HCT116 (cell line): ENCODE measurements around the gene GATAD1. TPM values are rescaled to one million over a fixed set of nuclear protein-coding genes. Genes with fewer than 3 reads are reported as not detected.

Experiments
- ATAC-seq: fragments of 200-7000 bp; cut with Tn5 transposase; 2 replicates; pipeline ENCODE4 v1.9.1; 2020; ENCODE audit warnings: mild to moderate bottlenecking, moderate library complexity
- BruUV-seq: library from RNA; stranded (reverse); fragments of 400-500 nt; replicated peaks from 2 replicates; lab custom pipeline; 2021; lab: Mats Ljungman, UMichigan
- CTCF ChIA-PET: fragments of 300-600 bp; sonication (Branson Sonifier 250); formaldehyde crosslinking; loops from one replicate; lab custom pipeline; 2021; ENCODE audit warnings: antibody characterized with exemption; lab: Charles Lee
- POLR2A ChIA-PET: fragments of 300-600, 350-600 bp; sonication (Branson Sonifier 250); formaldehyde crosslinking; loops from one replicate; lab custom pipeline; 2021; ENCODE audit warnings: antibody characterized with exemption; lab: Charles Lee
- RAD21 ChIA-PET, 2 experiments: fragments of 300-600 bp; sonication (Branson Sonifier 250); formaldehyde crosslinking; loops; one replicate each; lab custom pipeline; 2023; ENCODE audit warnings: low total read pairs in 2 of 2; ENCODE audit not compliant: uncharacterized antibody in 2 of 2, unreplicated experiment in 2 of 2, low non-redundant PET in 1 of 2; lab: Charles Lee
- DNase-seq: peaks from one replicate; pipeline ENCODE4 v3.0.0-alpha.2; 2010; ENCODE audit warnings: low read depth, low spot score
- H2AFZ ChIP-seq: fragments of 200-600 bp; shearing (Covaris generic), sonication (generic); 2 replicates; pipeline ENCODE4 v1.6.1; 2017; ENCODE audit warnings: low read depth, mixed run types, mixed read lengths, antibody characterized with exemption, low read length; ENCODE audit not compliant: poor library complexity, severe bottlenecking
- H3K27ac ChIP-seq: 2 replicates; pipeline ENCODE4 v1.5.1; 2012; ENCODE audit warnings: low read depth, low read length
- H3K27me3 ChIP-seq: fragments of 200-600 bp; sonication (generic); 2 replicates; pipeline ENCODE4 v1.6.1; 2016; ENCODE audit warnings: mixed run types, low read length, mixed read lengths; ENCODE audit not compliant: insufficient read depth
- H3K36me3 ChIP-seq, 2 experiments: fragments of 200-500 bp in 1 of 2; fragments of 200-600 bp in 1 of 2; sonication (Bioruptor generic) in 1 of 2; sonication (generic) in 1 of 2; 2 replicates each; pipeline versions ENCODE4 v1.5.1 to v1.6.1; 2014 to 2016; ENCODE audit warnings: low read length in 2 of 2, inconsistent platforms in 1 of 2, mixed read lengths in 1 of 2, mixed run types in 1 of 2; ENCODE audit not compliant: insufficient read depth in 2 of 2, control insufficient read depth in 1 of 2
- H3K4me1 ChIP-seq, 2 experiments: fragments of 200-600 bp in 1 of 2; sonication (generic) in 1 of 2; 2 replicates each; pipeline versions ENCODE4 v1.5.1 to v1.6.1; 2012 to 2017; ENCODE audit warnings: low read length in 2 of 2, inconsistent platforms in 1 of 2, mild to moderate bottlenecking in 1 of 2, mixed read lengths in 1 of 2, mixed run types in 1 of 2, moderate library complexity in 1 of 2; ENCODE audit not compliant: insufficient read depth in 2 of 2, control insufficient read depth in 1 of 2
- H3K4me2 ChIP-seq: fragments of 200-600 bp; sonication (generic); 2 replicates; pipeline ENCODE4 v1.6.1; 2017; ENCODE audit warnings: mixed run types, low read length, mixed read lengths
- H3K4me3 ChIP-seq, 2 experiments: fragments of 200-600 bp in 1 of 2; sonication (generic) in 1 of 2; replicated peaks in 1 of 2; 2 replicates each; pipeline ENCODE4 v1.5.1; 2011 to 2016; ENCODE audit warnings: low read length in 2 of 2, control low read depth in 1 of 2, low read depth in 1 of 2, mild to moderate bottlenecking in 1 of 2, mixed read lengths in 1 of 2, mixed run types in 1 of 2
- H3K79me2 ChIP-seq: fragments of 200-600 bp; sonication (generic); 2 replicates; pipeline ENCODE4 v1.6.1; 2017; ENCODE audit warnings: mild to moderate bottlenecking, mixed run types, low read length, moderate library complexity, mixed read lengths; ENCODE audit not compliant: insufficient read depth
- H3K9ac ChIP-seq: fragments of 200-600 bp; sonication (generic); 2 replicates; pipeline ENCODE4 v1.6.1; 2016; ENCODE audit warnings: low read length, mixed read lengths
- H3K9me2 ChIP-seq: fragments of 200-600 bp; sonication (generic), shearing (Covaris generic); 2 replicates; pipeline ENCODE4 v1.6.1; 2017; ENCODE audit warnings: mixed run types, mild to moderate bottlenecking, moderate library complexity; ENCODE audit not compliant: insufficient read depth
- H3K9me3 ChIP-seq, 2 experiments: fragments of 200-500 bp in 1 of 2; fragments of 200-600 bp in 1 of 2; sonication (Bioruptor generic) in 1 of 2; sonication (generic) in 1 of 2; 2 replicates each; pipeline ENCODE4 v1.6.1; 2014 to 2017; ENCODE audit warnings: low read length in 2 of 2, mixed read lengths in 2 of 2, inconsistent platforms in 1 of 2, low read depth in 1 of 2, mild to moderate bottlenecking in 1 of 2, mixed run types in 1 of 2, moderate library complexity in 1 of 2; ENCODE audit not compliant: control insufficient read depth in 1 of 2, insufficient read depth in 1 of 2
- H4K20me1 ChIP-seq: fragments of 200-600 bp; sonication (generic), shearing (Covaris generic); 2 replicates; pipeline ENCODE4 v1.6.1; 2017; ENCODE audit warnings: mixed run types, mild to moderate bottlenecking, moderate library complexity; ENCODE audit not compliant: insufficient read depth
- CBX3 ChIP-seq: IDR thresholded peaks from 2 replicates; pipeline ENCODE4 v1.6.1; 2012; ENCODE audit warnings: low read depth
- EGR1 ChIP-seq: IDR thresholded peaks from 2 replicates; pipeline ENCODE4 v1.6.1; 2012; ENCODE audit warnings: low read depth
- FOSL1 ChIP-seq: IDR thresholded peaks from 2 replicates; pipeline ENCODE4 v1.6.1; 2012; ENCODE audit warnings: low read depth
- POLR2A ChIP-seq: IDR thresholded peaks from 2 replicates; pipeline ENCODE4 v1.7.0; 2011; ENCODE audit warnings: borderline replicate concordance; ENCODE audit not compliant: insufficient read depth, insufficient read length; ENCODE audit errors: extremely low read depth
- RAD21 ChIP-seq: IDR thresholded peaks from 2 replicates; pipeline ENCODE4 v1.6.1; 2012; ENCODE audit warnings: low read depth, mild to moderate bottlenecking
- SIN3A ChIP-seq: IDR thresholded peaks from 2 replicates; pipeline ENCODE4 v1.6.1; 2012; ENCODE audit warnings: low read depth
- SP1 ChIP-seq: IDR thresholded peaks from 2 replicates; pipeline ENCODE4 v1.6.1; 2012; ENCODE audit warnings: low read depth
- TCF7L2 ChIP-seq: IDR thresholded peaks from 2 replicates; pipeline ENCODE4 v1.7.0; 2011; ENCODE audit warnings: borderline replicate concordance, inconsistent platforms; ENCODE audit not compliant: insufficient read depth, insufficient read length; ENCODE audit errors: extremely low read depth
- ZFX ChIP-seq: fragments of 450-650 bp; IDR thresholded peaks from 2 replicates; pipeline ENCODE4 v1.6.1; 2017
- intact Hi-C: fragments of 100-400 bp; cut with micrococcal nuclease; formaldehyde crosslinking; loops from 2 replicates; pipeline ENCODE4 v1.10.0; 2022
- total RNA-seq: library from RNA; stranded (reverse); gene quantifications from one replicate; pipeline ENCODE4 v1.2.1, GENCODE V29; 2021; ENCODE audit not compliant: unreplicated experiment
- TF ChIP-seq, protein P1 (sequence below): IDR thresholded peaks from 2 replicates; pipeline ENCODE4 v1.6.1; 2012; ENCODE audit warnings: low read depth
- TF ChIP-seq, protein P2 (sequence below): IDR thresholded peaks from 2 replicates; pipeline ENCODE4 v1.6.1; 2011; ENCODE audit warnings: mild to moderate bottlenecking, low read length, moderate library complexity; ENCODE audit not compliant: insufficient replicate concordance; ENCODE audit errors: extremely low read depth
- TF ChIP-seq, protein P3 (sequence below): IDR thresholded peaks from 2 replicates; pipeline ENCODE4 v1.6.1; 2012
- TF ChIP-seq, protein P4 (sequence below): IDR thresholded peaks from 2 replicates; pipeline ENCODE4 v1.6.1; 2012

GATAD1 gene
- total RNA-seq, 1 experiment from 2014 or later, result 23.9 TPM

GRCh38 chr7:92451645-92452044 is 4.4 kb downstream of the GATAD1 start:
- no peaks in the 10 kb centered on the region for H3K27me3 ChIP-seq
- ATAC-seq (no peak), DNase-seq (no peak)
- H3K4me3 ChIP-seq, result no peak overlapping the region
- ChIA-PET POLR2A (no interaction called here), CTCF (no interaction called here), RAD21 (no interaction called here)
- H3K4me2 ChIP-seq, result no peak overlapping the region
- peaks cover 33% of the 10 kb centered on the region for H3K79me2 ChIP-seq
- no peak overlapping the region for H3K9ac ChIP-seq
- no peak overlapping the region for H2AFZ ChIP-seq
- no peaks in the 10 kb centered on the region for H4K20me1 ChIP-seq
- peaks cover 3 to 10% of the 10 kb centered on the region in 2 experiments; a peak in 3 of 4 replicates for H3K4me1 ChIP-seq
- BruUV-seq, result no TSS peak
- H3K9me3 ChIP-seq, result no peaks in the 10 kb centered on the region
- intact Hi-C loops, result no loop called here
- H3K9me2 ChIP-seq, result no peaks in the 10 kb centered on the region
- H3K36me3 ChIP-seq, result peaks cover 33 to 62% of the 10 kb centered on the region in 2 experiments
- no peak overlapping the region for H3K27ac ChIP-seq
- TF ChIP-seq, protein P1, sequence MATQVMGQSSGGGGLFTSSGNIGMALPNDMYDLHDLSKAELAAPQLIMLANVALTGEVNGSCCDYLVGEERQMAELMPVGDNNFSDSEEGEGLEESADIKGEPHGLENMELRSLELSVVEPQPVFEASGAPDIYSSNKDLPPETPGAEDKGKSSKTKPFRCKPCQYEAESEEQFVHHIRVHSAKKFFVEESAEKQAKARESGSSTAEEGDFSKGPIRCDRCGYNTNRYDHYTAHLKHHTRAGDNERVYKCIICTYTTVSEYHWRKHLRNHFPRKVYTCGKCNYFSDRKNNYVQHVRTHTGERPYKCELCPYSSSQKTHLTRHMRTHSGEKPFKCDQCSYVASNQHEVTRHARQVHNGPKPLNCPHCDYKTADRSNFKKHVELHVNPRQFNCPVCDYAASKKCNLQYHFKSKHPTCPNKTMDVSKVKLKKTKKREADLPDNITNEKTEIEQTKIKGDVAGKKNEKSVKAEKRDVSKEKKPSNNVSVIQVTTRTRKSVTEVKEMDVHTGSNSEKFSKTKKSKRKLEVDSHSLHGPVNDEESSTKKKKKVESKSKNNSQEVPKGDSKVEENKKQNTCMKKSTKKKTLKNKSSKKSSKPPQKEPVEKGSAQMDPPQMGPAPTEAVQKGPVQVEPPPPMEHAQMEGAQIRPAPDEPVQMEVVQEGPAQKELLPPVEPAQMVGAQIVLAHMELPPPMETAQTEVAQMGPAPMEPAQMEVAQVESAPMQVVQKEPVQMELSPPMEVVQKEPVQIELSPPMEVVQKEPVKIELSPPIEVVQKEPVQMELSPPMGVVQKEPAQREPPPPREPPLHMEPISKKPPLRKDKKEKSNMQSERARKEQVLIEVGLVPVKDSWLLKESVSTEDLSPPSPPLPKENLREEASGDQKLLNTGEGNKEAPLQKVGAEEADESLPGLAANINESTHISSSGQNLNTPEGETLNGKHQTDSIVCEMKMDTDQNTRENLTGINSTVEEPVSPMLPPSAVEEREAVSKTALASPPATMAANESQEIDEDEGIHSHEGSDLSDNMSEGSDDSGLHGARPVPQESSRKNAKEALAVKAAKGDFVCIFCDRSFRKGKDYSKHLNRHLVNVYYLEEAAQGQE, result no peak
- TF ChIP-seq POLR2A (no peak), EGR1 (no peak), FOSL1 (no peak), RAD21 (no peak), TCF7L2 (no peak), SP1 (no peak), ZFX (no peak), CBX3 (no peak), SIN3A (no peak)
- TF ChIP-seq, protein P2, sequence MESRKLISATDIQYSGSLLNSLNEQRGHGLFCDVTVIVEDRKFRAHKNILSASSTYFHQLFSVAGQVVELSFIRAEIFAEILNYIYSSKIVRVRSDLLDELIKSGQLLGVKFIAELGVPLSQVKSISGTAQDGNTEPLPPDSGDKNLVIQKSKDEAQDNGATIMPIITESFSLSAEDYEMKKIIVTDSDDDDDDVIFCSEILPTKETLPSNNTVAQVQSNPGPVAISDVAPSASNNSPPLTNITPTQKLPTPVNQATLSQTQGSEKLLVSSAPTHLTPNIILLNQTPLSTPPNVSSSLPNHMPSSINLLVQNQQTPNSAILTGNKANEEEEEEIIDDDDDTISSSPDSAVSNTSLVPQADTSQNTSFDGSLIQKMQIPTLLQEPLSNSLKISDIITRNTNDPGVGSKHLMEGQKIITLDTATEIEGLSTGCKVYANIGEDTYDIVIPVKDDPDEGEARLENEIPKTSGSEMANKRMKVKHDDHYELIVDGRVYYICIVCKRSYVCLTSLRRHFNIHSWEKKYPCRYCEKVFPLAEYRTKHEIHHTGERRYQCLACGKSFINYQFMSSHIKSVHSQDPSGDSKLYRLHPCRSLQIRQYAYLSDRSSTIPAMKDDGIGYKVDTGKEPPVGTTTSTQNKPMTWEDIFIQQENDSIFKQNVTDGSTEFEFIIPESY, result no peak
- TF ChIP-seq, protein P3, sequence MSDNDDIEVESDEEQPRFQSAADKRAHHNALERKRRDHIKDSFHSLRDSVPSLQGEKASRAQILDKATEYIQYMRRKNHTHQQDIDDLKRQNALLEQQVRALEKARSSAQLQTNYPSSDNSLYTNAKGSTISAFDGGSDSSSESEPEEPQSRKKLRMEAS, result no peak
- TF ChIP-seq, protein P4, sequence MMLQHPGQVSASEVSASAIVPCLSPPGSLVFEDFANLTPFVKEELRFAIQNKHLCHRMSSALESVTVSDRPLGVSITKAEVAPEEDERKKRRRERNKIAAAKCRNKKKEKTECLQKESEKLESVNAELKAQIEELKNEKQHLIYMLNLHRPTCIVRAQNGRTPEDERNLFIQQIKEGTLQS, result no peak
